ENCODE measurements around the gene PGD.

DNA sequence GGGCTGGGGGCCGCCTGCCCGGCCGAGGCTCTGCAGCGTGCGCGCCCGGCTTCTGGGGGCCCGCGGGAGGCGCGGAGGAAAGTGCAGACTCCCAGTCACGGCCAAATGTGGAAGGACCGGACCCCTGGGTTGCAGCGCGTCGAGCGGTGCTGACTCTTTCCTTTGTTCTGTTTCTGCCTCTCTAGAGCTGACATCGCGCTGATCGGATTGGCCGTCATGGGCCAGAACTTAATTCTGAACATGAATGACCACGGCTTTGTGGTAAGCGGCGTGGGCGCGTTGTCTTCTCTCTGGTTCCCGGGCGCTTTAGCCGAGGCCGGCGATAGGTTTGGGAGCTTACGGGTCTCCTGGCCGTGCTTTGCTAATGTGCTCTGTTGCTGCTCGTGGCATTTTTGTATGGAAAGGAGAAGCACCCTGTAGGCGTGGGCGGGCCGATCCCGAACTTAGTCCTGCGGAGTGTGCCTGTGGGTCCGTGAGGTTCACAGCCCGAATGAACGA, 629 bp downstream of the PGD start:
- TF ChIP-seq CTCF (optimal IDR thresholded peaks at IDR 0.05 in 1 of 3, IDR thresholded peaks at IDR 0.05 in 1 of 3, conservative IDR thresholded peaks at IDR 0.05 in 1 of 3; ENCODE audit: extremely low read depth in 1 of 3, insufficient read depth in 2 of 3, low read length in 3 of 3) (no peak), EZH2 (IDR thresholded peaks at IDR 0.05; ENCODE audit: low read length) (no peak)
